ENCODE results near the gene C2orf81.

C2orf81 gene

DNA sequence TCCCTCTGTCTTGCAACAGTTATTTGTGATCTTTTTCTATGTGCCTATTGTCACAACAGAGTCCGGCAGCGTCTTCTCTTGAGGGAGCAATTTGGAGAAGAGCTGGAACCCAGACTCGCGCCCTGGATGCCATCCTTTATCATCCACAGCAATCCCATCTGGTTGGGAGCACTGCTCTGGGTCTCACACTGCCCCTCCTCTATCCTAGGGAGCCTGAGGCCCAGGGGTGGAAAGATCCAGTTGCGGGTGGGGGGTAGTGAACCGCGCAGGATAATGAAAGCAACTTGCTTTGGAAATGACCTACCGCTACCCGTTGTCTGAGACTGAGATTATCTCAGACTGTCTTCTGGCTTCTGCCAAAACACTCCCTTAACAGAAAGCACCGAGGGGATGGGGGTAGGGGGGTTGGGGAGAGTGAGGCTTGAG, 37.5 kb upstream of the C2orf81 start:
- TF ChIP-seq, protein P1, sequence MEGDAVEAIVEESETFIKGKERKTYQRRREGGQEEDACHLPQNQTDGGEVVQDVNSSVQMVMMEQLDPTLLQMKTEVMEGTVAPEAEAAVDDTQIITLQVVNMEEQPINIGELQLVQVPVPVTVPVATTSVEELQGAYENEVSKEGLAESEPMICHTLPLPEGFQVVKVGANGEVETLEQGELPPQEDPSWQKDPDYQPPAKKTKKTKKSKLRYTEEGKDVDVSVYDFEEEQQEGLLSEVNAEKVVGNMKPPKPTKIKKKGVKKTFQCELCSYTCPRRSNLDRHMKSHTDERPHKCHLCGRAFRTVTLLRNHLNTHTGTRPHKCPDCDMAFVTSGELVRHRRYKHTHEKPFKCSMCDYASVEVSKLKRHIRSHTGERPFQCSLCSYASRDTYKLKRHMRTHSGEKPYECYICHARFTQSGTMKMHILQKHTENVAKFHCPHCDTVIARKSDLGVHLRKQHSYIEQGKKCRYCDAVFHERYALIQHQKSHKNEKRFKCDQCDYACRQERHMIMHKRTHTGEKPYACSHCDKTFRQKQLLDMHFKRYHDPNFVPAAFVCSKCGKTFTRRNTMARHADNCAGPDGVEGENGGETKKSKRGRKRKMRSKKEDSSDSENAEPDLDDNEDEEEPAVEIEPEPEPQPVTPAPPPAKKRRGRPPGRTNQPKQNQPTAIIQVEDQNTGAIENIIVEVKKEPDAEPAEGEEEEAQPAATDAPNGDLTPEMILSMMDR (IDR thresholded peaks at IDR 0.05; ENCODE audit: control insufficient read depth, insufficient read depth, low read depth, low read length, missing control alignments), result no peak
- DNase-seq (ENCODE audit: low read depth), result no peak
- H3K4me3 ChIP-seq (ENCODE audit: control insufficient read depth, low read depth, low read length), result peak overlapping the region; percentile 75

DNA sequence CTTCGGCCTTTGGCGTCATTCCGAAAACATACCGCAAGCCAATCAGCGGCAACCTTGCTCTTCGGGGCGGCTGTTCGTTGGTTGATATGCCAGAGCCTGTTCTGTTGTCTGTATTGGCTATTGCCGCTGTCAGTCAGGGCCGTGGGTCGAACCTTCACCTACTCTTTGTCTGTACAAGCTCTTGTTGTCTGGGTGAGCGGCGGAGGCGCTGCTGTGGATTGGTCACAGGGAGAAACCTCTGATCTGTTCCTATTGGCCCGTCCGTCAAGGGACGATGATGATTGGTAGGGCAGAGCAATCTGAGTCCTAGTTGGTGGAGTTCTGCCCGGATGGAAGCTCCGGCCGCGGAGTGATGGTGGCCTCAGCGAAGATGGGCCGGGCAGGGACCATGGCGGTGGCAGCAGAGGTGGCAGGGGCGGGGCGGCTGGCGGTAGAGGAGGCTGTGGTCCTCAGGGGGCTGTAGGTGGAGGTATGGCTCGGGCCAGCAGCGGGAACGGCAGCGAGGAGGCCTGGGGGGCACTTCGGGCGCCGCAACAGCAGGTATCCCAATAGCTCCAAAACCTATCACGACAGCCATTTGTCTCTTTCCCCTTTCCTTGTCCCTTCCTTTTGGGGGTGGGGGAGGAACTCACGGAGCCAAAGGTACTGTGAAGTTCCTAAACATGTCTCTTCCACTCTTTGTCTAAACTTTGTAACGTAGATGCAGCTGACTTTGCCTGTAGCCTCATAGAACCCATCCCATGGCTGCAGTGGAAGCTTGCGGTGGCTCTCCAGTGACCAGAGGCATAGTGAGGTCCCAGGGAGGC, 36.9 kb upstream of the C2orf81 start, which contains the start of gene WBP1:
Gene WBP1, plus strand, starts transcription at position 307 of the 806 bp plus-strand sequence. Its CDS starts 165 bp downstream, at position 472.
- TF ChIP-seq, protein P1 (IDR thresholded peaks at IDR 0.05; ENCODE audit: control insufficient read depth, insufficient read depth, low read depth, low read length, missing control alignments), result no peak
- H3K4me3 ChIP-seq (ENCODE audit: control insufficient read depth, low read depth, low read length), result peak within 1 kb of the TSS; percentile 75
- peak; percentile 100 for DNase-seq (ENCODE audit: low read depth)

DNA sequence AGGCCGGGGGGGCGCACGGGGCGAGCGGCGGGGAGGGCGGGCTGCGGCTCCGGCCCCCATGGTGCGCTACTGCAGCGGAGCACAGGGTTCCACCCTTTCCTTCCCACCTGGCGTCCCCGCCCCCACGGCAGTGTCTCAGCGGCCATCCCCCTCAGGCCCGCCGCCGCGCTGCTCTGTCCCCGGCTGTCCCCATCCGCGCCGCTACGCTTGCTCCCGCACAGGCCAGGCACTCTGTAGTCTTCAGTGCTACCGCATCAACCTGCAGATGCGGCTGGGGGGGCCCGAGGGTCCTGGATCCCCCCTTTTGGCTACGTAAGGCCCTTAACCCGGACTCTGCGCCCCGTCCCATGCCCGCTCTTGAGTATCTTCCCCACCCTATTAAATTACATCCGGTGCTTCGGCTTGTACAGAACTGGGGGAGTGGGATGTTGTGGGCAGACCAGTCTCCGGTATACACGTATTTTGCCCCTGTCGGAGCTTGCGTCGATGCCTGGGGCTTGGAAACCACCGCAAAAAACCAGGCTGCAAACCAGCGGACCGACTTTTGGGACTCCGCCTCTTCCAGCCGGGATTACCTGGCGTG, 36.2 kb upstream of the C2orf81 start:
- peak overlapping the region; percentile 68 for H3K4me3 ChIP-seq (ENCODE audit: control insufficient read depth, low read depth, low read length)
- TF ChIP-seq, protein P1 (IDR thresholded peaks at IDR 0.05; ENCODE audit: control insufficient read depth, insufficient read depth, low read depth, low read length, missing control alignments), result no peak
- DNase-seq (ENCODE audit: low read depth), result no peak

DNA sequence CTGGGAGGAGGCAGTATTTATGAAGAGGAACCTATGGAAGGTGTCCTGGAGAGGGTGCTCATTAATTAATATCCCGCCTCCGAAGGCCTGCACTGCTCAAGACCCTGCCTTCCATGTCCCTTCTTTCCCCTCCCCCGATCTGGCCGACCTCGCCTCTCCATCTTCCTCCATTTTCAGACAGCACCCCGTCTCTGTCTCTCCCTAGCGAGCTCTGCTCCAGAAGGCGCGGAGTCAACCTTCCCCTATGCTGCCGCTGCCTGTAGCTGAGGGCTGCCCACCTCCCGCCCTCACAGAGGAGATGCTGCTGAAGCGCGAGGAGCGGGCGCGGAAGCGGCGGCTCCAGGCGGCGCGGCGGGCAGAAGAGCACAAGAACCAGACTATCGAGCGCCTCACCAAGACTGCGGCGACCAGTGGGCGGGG, 35.7 kb upstream of the C2orf81 start:
- H3K4me3 ChIP-seq (ENCODE audit: control insufficient read depth, low read depth, low read length), result peak overlapping the region; percentile 68
- no peak for DNase-seq (ENCODE audit: low read depth)
- TF ChIP-seq, protein P1 (IDR thresholded peaks at IDR 0.05; ENCODE audit: control insufficient read depth, insufficient read depth, low read depth, low read length, missing control alignments), result no peak

DNA sequence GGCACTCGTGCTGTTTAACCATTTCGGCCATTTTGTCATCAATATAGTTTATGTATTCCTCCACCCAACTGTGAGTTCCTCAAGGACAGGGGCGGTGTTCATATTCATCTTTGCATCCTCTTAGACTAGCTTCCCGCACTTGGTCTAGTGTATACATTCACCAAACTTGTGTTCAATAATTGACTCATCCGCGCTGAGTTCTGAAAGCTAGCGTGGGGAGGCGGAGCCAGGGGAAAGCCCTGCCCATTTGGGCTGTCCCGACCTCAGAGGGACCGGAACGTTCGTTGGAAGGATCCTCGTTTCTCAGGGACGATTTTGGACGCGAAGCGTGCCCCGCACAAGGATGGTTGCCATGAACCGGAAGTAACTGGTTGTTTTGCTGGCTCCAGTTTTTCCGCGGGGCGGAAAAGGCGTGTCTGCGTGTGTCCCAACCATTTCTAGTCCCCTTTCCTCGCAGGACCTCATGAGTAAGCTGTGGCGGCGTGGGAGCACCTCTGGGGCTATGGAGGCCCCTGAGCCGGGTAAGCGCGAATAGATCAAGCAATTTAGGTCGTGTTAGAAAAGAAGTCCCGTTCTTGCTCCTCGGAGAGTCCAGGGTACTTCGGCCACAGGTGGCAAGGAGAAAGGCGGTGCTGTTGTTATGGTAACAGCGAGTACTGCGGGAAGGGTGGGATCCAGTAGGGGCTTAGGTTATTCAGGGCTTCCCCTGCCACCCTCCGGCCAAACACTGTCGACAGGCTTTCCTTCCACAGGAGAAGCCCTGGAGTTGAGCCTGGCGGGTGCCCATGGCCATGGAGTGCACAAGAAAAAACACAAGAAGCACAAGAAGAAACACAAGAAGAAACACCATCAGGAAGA, 33.5 kb upstream of the C2orf81 start, which contains the start of gene INO80B:
Gene INO80B, plus strand, starts transcription at position 434 of the 858 bp plus-strand sequence. Its CDS starts 30 bp downstream, at position 464.
- TF ChIP-seq, protein P1 (IDR thresholded peaks at IDR 0.05; ENCODE audit: control insufficient read depth, insufficient read depth, low read depth, low read length, missing control alignments), result no peak
- peak; percentile 95 for DNase-seq (ENCODE audit: low read depth)
- peak within 1 kb of the TSS; percentile 83 for H3K4me3 ChIP-seq (ENCODE audit: control insufficient read depth, low read depth, low read length)

DNA sequence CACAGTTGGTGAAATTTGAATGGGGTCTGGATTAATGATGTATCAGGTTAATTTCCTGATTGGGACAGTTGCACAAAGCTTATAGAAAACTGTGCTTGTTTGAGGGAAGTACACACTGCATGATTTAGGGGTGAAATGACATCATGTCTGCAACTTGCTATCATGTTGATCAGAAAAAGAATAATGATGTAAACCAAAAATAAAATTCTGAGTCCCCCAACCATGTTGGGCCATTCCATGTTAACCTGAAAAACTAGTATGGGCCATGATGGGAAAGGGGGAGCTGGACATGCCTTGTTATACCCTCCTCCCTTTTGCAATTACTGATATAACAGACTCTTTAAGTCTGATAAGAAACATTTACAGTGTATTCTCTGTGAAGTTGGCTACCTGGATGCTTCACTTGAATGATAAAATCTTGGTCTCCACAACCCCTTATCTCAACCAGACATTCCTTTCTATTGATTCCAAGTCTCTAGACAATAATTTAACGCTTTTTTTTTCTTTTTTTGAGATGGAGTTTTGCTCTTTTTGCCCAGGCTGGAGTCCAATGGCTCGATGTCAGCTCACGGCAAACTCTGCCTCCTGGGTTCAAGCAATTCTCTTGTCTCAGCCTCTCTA, 29.3 kb upstream of the C2orf81 start:
- DNase-seq (ENCODE audit: low read depth), result no peak
- H3K4me3 ChIP-seq (ENCODE audit: control insufficient read depth, low read depth, low read length), result no peak overlapping the region
- TF ChIP-seq, protein P1 (IDR thresholded peaks at IDR 0.05; ENCODE audit: control insufficient read depth, insufficient read depth, low read depth, low read length, missing control alignments), result no peak
